ENCODE results near the gene ABO.

DNA sequence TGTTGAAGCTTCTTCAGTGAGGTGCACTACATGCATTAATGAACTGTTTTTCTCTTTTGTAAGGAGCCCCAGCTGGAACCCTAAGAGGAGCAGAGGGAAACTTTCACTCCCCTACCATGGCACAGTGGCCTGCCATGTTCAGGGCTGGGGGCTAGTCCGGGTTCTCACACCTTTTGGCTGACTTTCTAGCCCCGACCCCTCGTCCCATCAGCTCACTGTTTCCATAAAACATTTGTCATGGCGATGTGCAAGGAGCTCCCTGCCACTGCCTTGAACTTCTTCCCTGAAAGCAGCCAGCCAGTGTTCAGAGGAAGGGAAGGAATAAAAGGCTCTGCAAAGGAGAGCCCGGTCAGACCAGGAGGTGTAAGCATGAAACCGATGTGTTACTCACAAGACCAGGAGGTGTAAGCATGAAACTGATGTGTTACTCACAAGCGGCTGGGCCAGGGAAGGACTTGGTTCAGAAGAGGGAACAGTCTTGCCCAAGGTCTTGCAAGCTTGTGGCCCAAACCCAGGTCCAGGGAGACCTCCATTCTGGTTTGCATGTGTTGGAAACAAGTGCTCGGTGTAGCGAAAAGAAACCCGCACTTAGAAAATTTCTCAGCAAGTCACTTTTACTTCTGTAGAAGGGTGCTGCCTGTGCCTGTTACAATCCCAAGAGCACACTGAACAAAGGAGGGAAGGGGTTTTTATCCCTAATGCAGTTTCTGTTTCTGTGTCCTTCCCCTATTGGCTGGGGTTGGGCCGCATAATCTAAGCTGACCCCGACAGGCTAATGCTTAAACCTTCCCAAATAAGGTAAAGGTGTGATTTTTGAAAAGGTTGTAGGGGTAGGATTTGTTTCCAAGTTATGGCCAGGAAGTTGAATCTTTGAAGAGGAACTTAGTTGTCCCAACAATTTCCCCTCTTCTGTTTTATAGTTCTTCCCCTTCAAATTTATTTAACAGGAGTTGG, 3.4 kb upstream of the ABO start:
- TF ChIP-seq EZH2 (IDR thresholded peaks at IDR 0.05; ENCODE audit: borderline replicate concordance, low read depth, low read length, severe bottlenecking), result no peak
- TF ChIP-seq, protein P1, sequence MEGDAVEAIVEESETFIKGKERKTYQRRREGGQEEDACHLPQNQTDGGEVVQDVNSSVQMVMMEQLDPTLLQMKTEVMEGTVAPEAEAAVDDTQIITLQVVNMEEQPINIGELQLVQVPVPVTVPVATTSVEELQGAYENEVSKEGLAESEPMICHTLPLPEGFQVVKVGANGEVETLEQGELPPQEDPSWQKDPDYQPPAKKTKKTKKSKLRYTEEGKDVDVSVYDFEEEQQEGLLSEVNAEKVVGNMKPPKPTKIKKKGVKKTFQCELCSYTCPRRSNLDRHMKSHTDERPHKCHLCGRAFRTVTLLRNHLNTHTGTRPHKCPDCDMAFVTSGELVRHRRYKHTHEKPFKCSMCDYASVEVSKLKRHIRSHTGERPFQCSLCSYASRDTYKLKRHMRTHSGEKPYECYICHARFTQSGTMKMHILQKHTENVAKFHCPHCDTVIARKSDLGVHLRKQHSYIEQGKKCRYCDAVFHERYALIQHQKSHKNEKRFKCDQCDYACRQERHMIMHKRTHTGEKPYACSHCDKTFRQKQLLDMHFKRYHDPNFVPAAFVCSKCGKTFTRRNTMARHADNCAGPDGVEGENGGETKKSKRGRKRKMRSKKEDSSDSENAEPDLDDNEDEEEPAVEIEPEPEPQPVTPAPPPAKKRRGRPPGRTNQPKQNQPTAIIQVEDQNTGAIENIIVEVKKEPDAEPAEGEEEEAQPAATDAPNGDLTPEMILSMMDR (IDR thresholded peaks at IDR 0.05; ENCODE audit: borderline replicate concordance, extremely low read depth, low read length, poor library complexity, severe bottlenecking), result no peak
